Measurements from ENCODE around the gene ASIC1.
A peak's percentile ranks its signal among the peaks of the same experiment; 100 is the strongest.

The ASIC1 gene

GRCh38 chr12:50047693-50048250, 9.6 kb upstream of the ASIC1 start:
- no peak for TF ChIP-seq GATA1 (IDR thresholded peaks at IDR 0.05; ENCODE audit: low read depth, low read length)
- no peak for TF ChIP-seq POLR2A (IDR thresholded peaks at IDR 0.05; ENCODE audit: low read length)
- peak; percentile 76 to 91 for DNase-seq

DNA sequence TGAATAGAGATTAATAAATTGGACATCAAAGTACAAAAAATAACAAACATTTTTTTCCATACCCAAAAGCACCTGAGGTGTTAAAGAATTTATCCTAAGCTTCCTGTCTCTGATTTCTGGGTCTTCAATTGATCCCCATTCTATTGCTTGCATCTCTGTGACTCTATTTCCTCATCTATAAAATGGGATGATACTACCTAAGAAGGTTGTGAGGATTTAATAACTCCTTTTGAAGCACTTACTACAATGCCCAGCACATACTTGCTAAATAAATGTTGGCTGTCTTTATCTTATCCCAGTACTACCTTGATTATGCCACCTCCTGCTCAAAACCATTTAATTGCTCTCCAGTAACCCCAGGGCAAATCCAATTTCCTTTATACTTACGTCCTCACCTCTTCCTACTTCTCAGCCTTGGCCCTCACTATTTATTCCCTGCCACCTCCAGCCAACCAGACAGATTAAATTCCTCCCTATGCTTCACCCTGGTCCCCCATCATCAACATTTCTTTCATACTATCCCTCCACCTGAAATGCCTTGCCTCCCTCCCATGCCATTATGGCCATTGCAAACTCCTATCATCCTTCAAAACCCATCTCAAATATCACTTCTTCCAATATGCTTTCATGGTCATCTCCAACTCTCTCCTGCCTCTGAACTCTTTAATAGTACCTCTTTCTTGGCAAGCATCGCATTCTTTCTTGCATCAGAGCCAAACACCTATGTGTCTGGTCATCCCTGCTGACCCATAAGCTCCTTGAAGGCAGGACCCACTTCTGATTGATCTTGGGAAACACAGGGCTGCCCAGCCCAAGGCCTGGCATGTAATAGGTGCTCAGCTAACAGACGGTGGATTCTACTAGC, 7.9 kb upstream of the ASIC1 start:
- DNase-seq = peak in 1 of 2 experiments; percentile 58
- TF ChIP-seq POLR2A (IDR thresholded peaks at IDR 0.05; ENCODE audit: low read length) = no peak
- no peak for TF ChIP-seq GATA1 (IDR thresholded peaks at IDR 0.05; ENCODE audit: low read depth, low read length)

DNA sequence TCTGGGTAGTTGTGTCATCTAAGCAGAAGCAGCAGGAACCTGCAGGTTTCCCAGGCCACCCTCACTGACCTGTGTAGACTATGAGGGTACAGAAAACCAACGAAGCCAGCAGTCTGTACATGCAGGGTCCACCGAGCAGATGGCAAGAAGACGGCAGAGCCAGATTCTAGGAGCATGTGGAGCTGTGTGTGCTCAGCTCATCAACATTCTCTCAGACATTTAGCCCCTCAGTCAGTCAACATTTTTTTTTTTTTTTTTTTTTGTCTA, 7.3 kb upstream of the ASIC1 start:
- TF ChIP-seq POLR2A (IDR thresholded peaks at IDR 0.05; ENCODE audit: low read length) (no peak), GATA1 (IDR thresholded peaks at IDR 0.05; ENCODE audit: low read depth, low read length) (no peak)
- no peak for DNase-seq

GRCh38 chr12:50050410-50051098, 6.8 kb upstream of the ASIC1 start:
- DNase-seq = peak; percentile 96 to 97
- TF ChIP-seq GATA1 (IDR thresholded peaks at IDR 0.05; ENCODE audit: low read depth, low read length) = peak; percentile 68
- no peak for TF ChIP-seq POLR2A (IDR thresholded peaks at IDR 0.05; ENCODE audit: low read length)

DNA sequence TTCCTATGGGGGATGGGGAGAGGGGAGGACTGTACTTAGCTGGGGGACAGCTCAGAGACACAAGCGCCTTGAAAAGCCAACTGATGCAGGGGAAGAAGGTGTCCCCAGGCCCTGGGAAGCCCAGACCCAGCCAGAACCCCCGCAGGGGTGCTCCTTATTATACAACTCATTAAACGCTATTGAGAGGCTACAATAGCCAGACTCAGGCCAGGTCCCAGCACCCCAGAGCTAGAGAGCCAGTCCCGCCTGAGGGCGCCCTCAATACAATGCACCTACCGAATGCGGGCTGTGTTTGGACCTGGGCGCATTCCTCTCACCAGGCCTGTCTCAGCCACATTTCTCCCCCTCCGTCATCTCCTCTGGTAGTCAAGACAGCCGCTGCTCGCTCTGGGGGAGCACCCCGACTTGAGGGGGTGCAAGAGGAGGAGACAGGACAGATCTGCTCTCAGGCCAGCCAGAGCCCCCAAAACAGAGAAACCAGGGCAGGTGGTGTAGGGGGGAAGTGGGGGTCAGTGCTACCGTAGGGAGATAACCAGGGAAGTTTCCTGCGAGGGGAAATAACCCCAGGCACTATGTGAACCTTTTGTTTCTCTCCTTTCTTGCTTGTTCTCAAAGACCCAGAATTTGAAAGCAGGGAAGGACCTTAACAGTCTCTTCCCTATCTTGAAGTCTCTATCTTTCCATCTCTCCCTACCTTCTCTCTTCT, 6.1 kb upstream of the ASIC1 start:
- peak in 1 of 2 experiments; percentile 56 for DNase-seq
- no peak for TF ChIP-seq POLR2A (IDR thresholded peaks at IDR 0.05; ENCODE audit: low read length)
- TF ChIP-seq GATA1 (IDR thresholded peaks at IDR 0.05; ENCODE audit: low read depth, low read length) = no peak

- no peak for DNase-seq
- no peak for TF ChIP-seq POLR2A (IDR thresholded peaks at IDR 0.05; ENCODE audit: low read length)
- TF ChIP-seq GATA1 (IDR thresholded peaks at IDR 0.05; ENCODE audit: low read depth, low read length) = no peak
These were observed 4.9 kb upstream of the ASIC1 start for GRCh38 chr12:50052544-50052943.

DNA sequence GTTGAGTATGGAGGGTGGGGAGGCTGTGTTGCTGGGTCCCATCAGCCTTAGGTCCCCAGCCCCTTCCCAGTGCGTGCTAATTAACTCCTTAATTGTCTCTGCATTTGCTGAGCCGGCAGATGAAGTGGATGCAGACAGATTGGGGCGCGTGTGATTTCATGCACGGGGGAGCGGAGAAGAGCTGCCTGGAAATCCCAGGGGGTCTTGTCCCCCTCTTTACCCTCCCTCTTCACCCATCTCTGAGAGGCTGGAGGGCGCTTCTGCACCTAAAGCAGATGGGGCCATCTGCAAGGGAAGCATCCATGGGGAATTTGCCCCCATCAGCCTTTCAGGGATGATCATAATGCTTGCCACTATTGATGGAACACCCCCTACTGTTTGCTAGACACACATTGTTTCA, 4.4 kb upstream of the ASIC1 start:
- DNase-seq = no peak
- TF ChIP-seq GATA1 (IDR thresholded peaks at IDR 0.05; ENCODE audit: low read depth, low read length) = no peak
- TF ChIP-seq POLR2A (IDR thresholded peaks at IDR 0.05; ENCODE audit: low read length) = no peak

GRCh38 chr12:50053583-50053982, 3.8 kb upstream of the ASIC1 start:
- DNase-seq = peak in 1 of 2 experiments; percentile 16
- TF ChIP-seq GATA1 (IDR thresholded peaks at IDR 0.05; ENCODE audit: low read depth, low read length) (no peak), POLR2A (IDR thresholded peaks at IDR 0.05; ENCODE audit: low read length) (no peak)

GRCh38 chr12:50055831-50056638, 1.4 kb upstream of the ASIC1 start:
- DNase-seq = peak; percentile 61 to 79
- TF ChIP-seq GATA1 (IDR thresholded peaks at IDR 0.05; ENCODE audit: low read depth, low read length) = no peak
- no peak for TF ChIP-seq POLR2A (IDR thresholded peaks at IDR 0.05; ENCODE audit: low read length)

GRCh38 chr12:50056639-50056976, 788 bp upstream of the ASIC1 start:
- no peak for DNase-seq
- no peak for TF ChIP-seq POLR2A (IDR thresholded peaks at IDR 0.05; ENCODE audit: low read length)
- no peak for TF ChIP-seq GATA1 (IDR thresholded peaks at IDR 0.05; ENCODE audit: low read depth, low read length)

- no peak for DNase-seq
- TF ChIP-seq POLR2A (IDR thresholded peaks at IDR 0.05; ENCODE audit: low read length) = no peak
These were observed 687 bp downstream of the ASIC1 start for GRCh38 chr12:50057896-50058670.

GRCh38 chr12:50058743-50059312, 1.4 kb downstream of the ASIC1 start:
- TF ChIP-seq GATA1 (IDR thresholded peaks at IDR 0.05; ENCODE audit: low read depth, low read length) = no peak
- TF ChIP-seq POLR2A (IDR thresholded peaks at IDR 0.05; ENCODE audit: low read length) = no peak
- no peak for DNase-seq
